Measurements from ENCODE around the gene CCDC186. TPM values are rescaled to one million over a fixed set of nuclear protein-coding genes. Genes with fewer than 3 reads are reported as not detected.

CCDC186 gene
- total and polyA plus RNA-seq, 2 of the 4 experiments (the other 2 are of a cell fraction), result 3.0 to 6.1 TPM

- Histone ChIP-seq H2AFZ (replicated peaks; ENCODE audit: low read length, poor library complexity) (no peak overlapping the region), H2AK5ac (ENCODE audit: low read depth, low read length) (no peak overlapping the region), H4K20me1 (ENCODE audit: insufficient read depth, low read length) (no peaks in the 10 kb centered on the region), H2AK9ac (replicated peaks; ENCODE audit: low read depth, low read length, poor library complexity) (no peak overlapping the region), H4K91ac (ENCODE audit: insufficient read depth, low read depth, low read length) (no peak overlapping the region), H3K4me3 (ENCODE audit: insufficient read depth, low read depth, low read length) (no peak overlapping the region), H3K56ac (ENCODE audit: extremely low read depth, insufficient read depth, low read length) (no peak overlapping the region), H3K27me3 (ENCODE audit: control insufficient read depth, insufficient read depth, low read length) (peaks cover 8% of the 10 kb centered on the region), H3K9me3 (ENCODE audit: control insufficient read depth, insufficient read depth, low read length) (no peaks in the 10 kb centered on the region), H2BK120ac (ENCODE audit: low read depth, low read length) (no peak overlapping the region), H3K9me1 (ENCODE audit: insufficient read depth, low read length) (no peaks in the 10 kb centered on the region), H3K79me1 (ENCODE audit: low read depth in 1 of 2, low read length in 2 of 2) (no peaks in the 10 kb centered on the region), H2BK20ac (ENCODE audit: low read depth, low read length) (no peak overlapping the region), H3K27ac (ENCODE audit: insufficient read depth, low read length) (no peak overlapping the region), H3K4ac (ENCODE audit: low read depth, low read length) (no peak overlapping the region), H3K4me1 (ENCODE audit: control insufficient read depth, insufficient read depth, low read length) (no peaks in the 10 kb centered on the region), H3K4me2 (ENCODE audit: low read depth, low read length) (no peak overlapping the region), H3K36me3 (ENCODE audit: control insufficient read depth, insufficient read depth, low read length) (no peaks in the 10 kb centered on the region), H3K9ac (ENCODE audit: low read depth, low read length) (no peak overlapping the region), H4K8ac (ENCODE audit: low read depth in 2 of 2, low read length in 2 of 2) (no peak overlapping the region), H3K18ac (ENCODE audit: low read depth, low read length) (no peak overlapping the region), H3K14ac (replicated peaks; ENCODE audit: low read depth, low read length) (no peak overlapping the region), H3K23ac (ENCODE audit: low read depth, low read length) (no peak overlapping the region), H4K5ac (ENCODE audit: low read depth, low read length) (no peak overlapping the region), H2BK15ac (ENCODE audit: low read depth, low read length) (no peak overlapping the region), H2BK5ac (ENCODE audit: low read depth, low read length, poor library complexity, severe bottlenecking) (no peak overlapping the region)
- dilution Hi-C loops (cut with HindIII; ENCODE audit: low sequenced_read_pairs, unreplicated experiment) (no loop called here), intact Hi-C loops (cut with micrococcal nuclease) (no loop called here), in situ Hi-C loops (cut with MboI; ENCODE audit: low sequenced_read_pairs) (no loop called here)
- WGBS, 2 experiments (ENCODE audit: extremely low coverage in 2 of 2, insufficient read length in 1 of 2), result 90% methylated on average over 3 of the region's 5 CpGs; no CpG with 5 or more reads in 1 of the 2 experiments
- BruUV-seq (replicated peaks), result no TSS peak
- POLR2A ChIA-PET (ENCODE audit: unreplicated experiment), result no interaction called here
- DNase-seq (no peak), ATAC-seq (ENCODE audit: low read depth) (no peak)
- TF ChIP-seq CHD1 (IDR thresholded peaks at IDR 0.05; ENCODE audit: low read depth, low read length) (no peak), USF2 (IDR thresholded peaks at IDR 0.05; ENCODE audit: low read depth, low read length) (peak; percentile 33; the same call in 1 of the 2 replicates)
- CTCF ChIA-PET, result no interaction called here
These were observed 91.0 kb downstream of the CCDC186 start for GRCh38 chr10:114083040-114083439.
